ENCODE data around the gene SURF6. TPM values are rescaled to one million over a fixed set of nuclear protein-coding genes. Genes with fewer than 3 reads are reported as not detected.
"Not testable (repeated sequence)": the region's sequence is repeated elsewhere in the genome, so short reads cannot be mapped to it uniquely, and the experiment has no call there.

SURF6 gene
- polyA plus RNA-seq, 3 donors from 2014 or later: 3.0 to 15.5 (median 5.7) TPM

DNA sequence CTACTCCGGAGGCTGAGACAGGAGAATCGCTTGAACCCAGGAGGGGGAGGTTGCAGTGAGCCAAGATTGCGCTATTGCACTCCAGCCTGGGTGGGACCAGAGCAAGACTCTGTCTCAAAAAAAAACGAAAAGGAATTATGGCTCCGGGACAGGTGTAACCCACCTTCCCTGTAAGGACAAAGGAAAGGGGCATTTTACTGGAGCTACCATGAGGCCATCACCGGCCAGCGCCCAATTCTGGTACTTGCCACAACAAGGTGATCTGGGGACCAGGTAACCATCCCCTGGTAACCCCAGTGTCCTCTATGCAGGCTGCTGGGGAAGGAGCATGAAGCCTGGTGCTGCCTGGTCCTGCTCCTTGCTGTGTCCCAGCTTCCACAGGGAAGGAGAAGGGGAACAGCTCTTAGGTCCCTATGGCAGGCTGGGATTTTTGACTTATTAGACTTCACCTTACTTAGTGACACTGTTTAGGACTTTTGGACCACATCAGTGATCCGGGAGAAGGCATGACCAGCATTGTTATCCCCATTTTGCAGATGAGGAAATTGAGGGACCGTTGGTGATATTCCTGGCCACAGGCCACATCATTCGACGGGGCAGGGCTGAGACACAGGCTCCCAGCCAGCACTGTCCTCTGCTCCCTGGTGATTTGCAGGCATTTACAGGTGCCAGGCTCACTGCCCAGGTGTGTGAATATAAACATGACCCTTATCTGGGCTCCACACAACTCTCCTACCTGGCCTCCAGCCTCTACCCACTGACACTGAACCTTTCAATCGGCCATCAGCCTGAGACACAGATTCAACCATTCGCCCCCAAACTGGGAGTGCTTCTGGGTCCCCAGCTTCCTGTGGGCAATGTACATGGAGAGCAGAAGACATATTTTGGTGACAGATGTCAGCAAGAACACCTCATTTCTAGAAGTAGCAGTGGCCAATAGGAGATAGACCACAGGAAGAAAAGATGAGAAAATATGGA lies 34.4 kb downstream of the SURF6 start:
- Mint-ChIP-seq H3K27me3 (ENCODE audit: low read depth in 3 of 3) (peaks cover 3 to 6% (median 4%) of the 10 kb centered on the region in 3 donors), H3K4me1 (no peaks in the 10 kb centered on the region), H3K9me3 (no peaks in the 10 kb centered on the region)

GRCh38 chr9:133299996-133300395 lies 36.0 kb downstream of the SURF6 start:
- H3K4me3 Mint-ChIP-seq; H3K9me3 Mint-ChIP-seq; DNase-seq; H3K27me3 Mint-ChIP-seq (ENCODE audit: low read depth in 3 of 3); H3K4me1 Mint-ChIP-seq; H3K27ac Mint-ChIP-seq; H3K36me3 Mint-ChIP-seq: not testable (repeated sequence)

More for the DNA sequence above, 34.4 kb downstream of the SURF6 start:
- Mint-ChIP-seq H3K27ac (no peak overlapping the region), H3K36me3 (no peaks in the 10 kb centered on the region), H3K4me3 (no peak overlapping the region)
- DNase-seq: no peak

- H3K27me3 Mint-ChIP-seq (ENCODE audit: low read depth in 3 of 3): peaks cover 10 to 18% (median 11%) of the 10 kb centered on the region in 3 donors
- H3K9me3 Mint-ChIP-seq: peaks cover 0 to 20% (median 8%) of the 10 kb centered on the region in 6 donors
- H3K4me3 Mint-ChIP-seq: no peak overlapping the region
- H3K27ac Mint-ChIP-seq: no peak overlapping the region
- H3K4me1 Mint-ChIP-seq: no peaks in the 10 kb centered on the region
- H3K36me3 Mint-ChIP-seq: peaks cover 0 to 3% (median 0%) of the 10 kb centered on the region in 3 donors
- no peak for DNase-seq
Measured at GRCh38 chr9:133294257-133294656, 41.7 kb downstream of the SURF6 start.

GRCh38 chr9:133290751-133291302 lies 45.2 kb downstream of the SURF6 start:
- Mint-ChIP-seq H3K36me3 (peaks cover 0 to 3% (median 0%) of the 10 kb centered on the region in 3 donors), H3K4me1 (no peaks in the 10 kb centered on the region), H3K27me3 (ENCODE audit: low read depth in 3 of 3) (peaks cover 7 to 17% (median 11%) of the 10 kb centered on the region in 3 donors), H3K27ac (no peak overlapping the region), H3K4me3 (no peak overlapping the region), H3K9me3 (peaks cover 0 to 20% (median 8%) of the 10 kb centered on the region in 6 donors)
- DNase-seq: no peak

- H3K4me3 Mint-ChIP-seq: no peak overlapping the region
- peaks cover 4 to 11% (median 6%) of the 10 kb centered on the region in 3 donors for H3K27me3 Mint-ChIP-seq (ENCODE audit: low read depth in 3 of 3)
- no peak overlapping the region for H3K27ac Mint-ChIP-seq
- peaks cover 0 to 3% (median 0%) of the 10 kb centered on the region in 3 donors for H3K36me3 Mint-ChIP-seq
- no peak for DNase-seq
- H3K4me1 Mint-ChIP-seq: no peaks in the 10 kb centered on the region
- H3K9me3 Mint-ChIP-seq: peaks cover 0 to 13% (median 8%) of the 10 kb centered on the region in 6 donors
Measured at GRCh38 chr9:133286523-133286922, 49.5 kb downstream of the SURF6 start.

- H3K4me1 Mint-ChIP-seq: no peaks in the 10 kb centered on the region
- H3K4me3 Mint-ChIP-seq: no peak overlapping the region
- peaks cover 4 to 8% (median 7%) of the 10 kb centered on the region in 3 donors for H3K27me3 Mint-ChIP-seq (ENCODE audit: low read depth in 3 of 3)
- H3K27ac Mint-ChIP-seq: no peak overlapping the region
- no peak for DNase-seq
- H3K9me3 Mint-ChIP-seq: peaks cover 0 to 4% (median 2%) of the 10 kb centered on the region in 6 donors
- H3K36me3 Mint-ChIP-seq: no peaks in the 10 kb centered on the region
Measured at GRCh38 chr9:133285252-133285775, 50.7 kb downstream of the SURF6 start.

DNA sequence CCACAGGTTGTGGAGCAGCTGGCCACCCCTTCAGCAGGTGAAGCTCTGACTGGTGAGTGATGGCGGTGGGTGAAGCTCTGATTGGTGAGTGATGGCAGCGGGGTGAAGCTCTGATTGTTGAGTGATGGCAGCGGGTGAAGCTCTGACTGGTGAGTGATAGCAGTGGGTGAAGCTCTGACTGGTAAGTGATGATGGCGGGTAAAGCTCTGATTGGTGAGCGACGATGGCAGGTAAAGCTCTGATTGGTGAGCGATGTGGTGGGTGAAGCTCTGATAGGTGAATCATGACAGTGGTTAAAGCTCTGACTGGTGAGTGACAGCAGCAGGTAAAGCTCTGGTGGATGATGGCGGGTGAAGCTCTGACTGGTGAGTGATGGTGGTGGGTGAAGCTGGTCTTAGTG lies 51.6 kb downstream of the SURF6 start:
- H3K9me3 Mint-ChIP-seq: no peaks in the 10 kb centered on the region
- H3K4me1 Mint-ChIP-seq: no peaks in the 10 kb centered on the region
- no peak overlapping the region for H3K27ac Mint-ChIP-seq
- no peak overlapping the region for H3K4me3 Mint-ChIP-seq
- DNase-seq: no peak
- H3K27me3 Mint-ChIP-seq (ENCODE audit: low read depth in 3 of 3): peaks cover 0 to 5% (median 2%) of the 10 kb centered on the region in 3 donors
- H3K36me3 Mint-ChIP-seq: no peaks in the 10 kb centered on the region

DNA sequence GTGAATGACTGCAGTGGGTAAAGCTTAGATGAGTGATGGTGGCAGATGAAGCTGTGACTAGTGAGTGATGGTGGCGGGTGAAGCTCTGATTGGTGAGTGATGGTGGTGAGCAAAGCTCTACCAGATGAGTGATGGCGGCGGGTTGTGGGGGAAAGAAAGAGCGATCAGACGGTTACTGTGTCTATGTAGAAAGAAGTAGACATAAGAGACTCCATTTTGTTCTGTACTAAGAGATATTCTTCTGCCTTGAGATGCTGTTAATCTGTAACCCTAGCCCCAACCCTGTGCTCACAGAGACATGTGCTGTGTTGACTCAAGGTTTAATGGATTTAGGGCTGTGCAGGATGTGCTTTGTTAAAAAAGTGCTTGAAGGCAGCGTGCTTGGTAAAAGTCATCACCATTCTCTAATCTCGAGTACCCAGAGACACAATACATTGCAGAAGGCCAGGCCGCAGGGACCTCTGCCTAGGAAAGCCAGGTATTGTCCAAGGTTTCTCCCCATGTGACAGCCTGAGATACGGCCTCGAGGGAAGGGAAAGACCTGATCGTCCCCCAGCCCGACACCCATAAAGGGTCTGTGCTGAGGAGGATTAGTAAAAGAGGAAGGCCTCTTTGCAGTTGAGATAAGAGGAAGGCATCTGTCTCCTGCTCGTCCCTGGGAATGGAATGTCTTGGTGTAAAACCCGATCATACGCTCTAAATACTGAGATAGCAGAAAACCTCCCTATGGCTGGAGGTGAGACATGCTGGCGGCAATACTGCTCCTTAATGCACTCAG lies 52.5 kb downstream of the SURF6 start:
- not testable (repeated sequence) for H3K27ac Mint-ChIP-seq; H3K36me3 Mint-ChIP-seq; DNase-seq; H3K4me3 Mint-ChIP-seq; H3K4me1 Mint-ChIP-seq; H3K27me3 Mint-ChIP-seq (ENCODE audit: low read depth in 3 of 3); H3K9me3 Mint-ChIP-seq

- no peak overlapping the region for H3K4me3 Mint-ChIP-seq
- no peak for DNase-seq
- no peaks in the 10 kb centered on the region for H3K4me1 Mint-ChIP-seq
- peaks cover 2 to 5% (median 2%) of the 10 kb centered on the region in 3 donors for H3K27me3 Mint-ChIP-seq (ENCODE audit: low read depth in 3 of 3)
- peaks cover 0 to 1% (median 0%) of the 10 kb centered on the region in 6 donors for H3K9me3 Mint-ChIP-seq
- H3K36me3 Mint-ChIP-seq: no peaks in the 10 kb centered on the region
- H3K27ac Mint-ChIP-seq: no peak overlapping the region
Measured at GRCh38 chr9:133282464-133283238, 53.3 kb downstream of the SURF6 start.

DNA sequence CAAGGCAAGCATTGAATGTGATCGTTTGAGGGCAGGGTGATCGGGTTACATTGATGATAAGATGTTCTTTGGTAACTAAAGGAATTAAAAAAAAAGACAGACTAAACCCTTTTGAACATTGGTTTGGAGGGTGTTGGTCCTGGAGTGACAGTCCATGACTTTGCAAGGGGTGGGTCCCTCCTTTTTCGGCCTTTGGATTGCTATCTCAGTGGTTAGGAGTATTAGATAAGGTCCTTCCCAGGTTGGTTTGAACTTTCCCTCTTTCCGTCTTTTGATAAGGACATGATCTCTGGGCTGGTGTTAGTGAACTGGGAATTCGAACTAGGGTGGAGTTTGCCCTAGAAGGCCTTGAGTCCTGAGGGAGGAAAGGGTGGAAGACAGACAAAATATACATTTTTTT lies 55.6 kb downstream of the SURF6 start:
- Mint-ChIP-seq H3K27me3 (ENCODE audit: low read depth in 3 of 3) (peaks cover 2 to 3% (median 2%) of the 10 kb centered on the region in 3 donors), H3K9me3 (peaks cover 0 to 1% (median 0%) of the 10 kb centered on the region in 6 donors), H3K36me3 (no peaks in the 10 kb centered on the region), H3K27ac (no peak overlapping the region), H3K4me1 (no peaks in the 10 kb centered on the region), H3K4me3 (no peak overlapping the region)
- no peak for DNase-seq
